K562 (cell line): ENCODE data around the gene FIZ1. TPM values are rescaled to one million over a fixed set of nuclear protein-coding genes. Genes with fewer than 3 reads are reported as not detected.
A peak's percentile ranks its signal among the peaks of the same experiment; 100 is the strongest.

Experiments used
- BMI1 ChIP-seq: fragments of 150-350 bp; IDR thresholded peaks from 2 replicates; pipeline ENCODE4 v1.6.1; 2014; ENCODE audit warnings: low read length
- CBX3 ChIP-seq, 2 experiments: IDR thresholded peaks; 1 replicate in 1 of 2; 2 replicates in 1 of 2; pipeline ENCODE4 v1.6.1; 2012; ENCODE audit warnings: inconsistent platforms in 2 of 2, low read length in 2 of 2, borderline replicate concordance in 1 of 2, control low read depth in 1 of 2
- CTCF ChIP-seq, 3 experiments: IDR thresholded peaks in 2 of 3; conservative IDR thresholded peaks in 1 of 3; 2 replicates each; pipeline ENCODE4 v1.5.1; 2011 to 2012; ENCODE audit warnings: low read length in 3 of 3, mild to moderate bottlenecking in 3 of 3, control low read depth in 2 of 3, improper control_type of control experiment in 1 of 3, inconsistent platforms in 1 of 3, low read depth in 1 of 3, mixed read lengths in 1 of 3, moderate library complexity in 1 of 3; ENCODE audit not compliant: insufficient read depth in 2 of 3
- DMBX1 ChIP-seq: fragments of 250-450 bp; sonication (Bioruptor Pico); IDR thresholded peaks from 2 replicates; pipeline ENCODE4 v1.8.0; 2022; ENCODE audit warnings: inconsistent platforms, mild to moderate bottlenecking, moderate library complexity, borderline replicate concordance
- ELF4 ChIP-seq: fragments of 450-650 bp; formaldehyde crosslinking; IDR thresholded peaks from 2 replicates; pipeline ENCODE4 v1.4.0; 2022; ENCODE audit warnings: missing genetic modification characterization
- HNRNPL ChIP-seq: fragments of 200-400 bp; formaldehyde crosslinking; IDR thresholded peaks from 2 replicates; pipeline ENCODE4 v1.6.1; 2017; ENCODE audit warnings: low read depth, mild to moderate bottlenecking, low read length
- JUND ChIP-seq, 2 experiments: IDR thresholded peaks; 2 replicates in 1 of 2; 3 replicates in 1 of 2; pipeline ENCODE4 v1.6.1; 2011; ENCODE audit warnings: borderline replicate concordance in 2 of 2, low read depth in 2 of 2, low read length in 2 of 2, improper control_type of control experiment in 1 of 2, missing biosample characterization in 1 of 2, missing genetic modification characterization in 1 of 2, missing genetic modification reagents in 1 of 2
- KLF16 ChIP-seq: IDR thresholded peaks from 2 replicates; pipeline ENCODE4 v1.6.1; 2016; ENCODE audit warnings: antibody characterized with exemption
- NR0B1 ChIP-seq: fragments of 450-650 bp; IDR thresholded peaks from one replicate; pipeline ENCODE4 v1.6.1; 2018; ENCODE audit warnings: mild to moderate bottlenecking, moderate library complexity; ENCODE audit not compliant: partially characterized antibody
- OTX1 ChIP-seq: fragments of 450-650 bp; formaldehyde crosslinking; IDR thresholded peaks from 2 replicates; pipeline ENCODE4 v1.4.0; 2022; ENCODE audit warnings: mild to moderate bottlenecking
- PHB2 ChIP-seq: fragments of 450-650 bp; IDR thresholded peaks from 2 replicates; pipeline ENCODE4 v1.6.1; 2017; ENCODE audit warnings: low read depth
- POLR3A ChIP-seq: IDR thresholded peaks from 2 replicates; pipeline ENCODE4 v1.6.1; 2011; ENCODE audit warnings: borderline replicate concordance, mild to moderate bottlenecking, moderate library complexity; ENCODE audit not compliant: insufficient read length, insufficient read depth; ENCODE audit errors: extremely low read depth
- RAD21 ChIP-seq, 2 experiments: fragments of 250-450 bp in 1 of 2; fragments of 450-650 bp in 1 of 2; sonication (Bioruptor Pico) in 1 of 2; formaldehyde crosslinking in 1 of 2; IDR thresholded peaks in 1 of 2; conservative IDR thresholded peaks in 1 of 2; 2 replicates each; pipeline versions ENCODE4 v1.4.0 to v1.8.0; 2020 to 2022; ENCODE audit warnings: mild to moderate bottlenecking in 2 of 2, moderate library complexity in 1 of 2
- SMAD4 ChIP-seq: fragments of 250-450 bp; sonication (Bioruptor Pico); conservative IDR thresholded peaks from 2 replicates; pipeline ENCODE4 v1.8.0; 2021; ENCODE audit warnings: inconsistent platforms, mild to moderate bottlenecking, moderate library complexity
- TCFL5 ChIP-seq: fragments of 250-450 bp; sonication (Bioruptor Pico); conservative IDR thresholded peaks from 2 replicates; pipeline ENCODE4 v1.6.1; 2021; ENCODE audit warnings: mild to moderate bottlenecking, moderate library complexity, matching md5 sums
- ZNF318 ChIP-seq, 2 experiments: fragments of 450-650 bp; IDR thresholded peaks; 2 replicates each; pipeline ENCODE4 v1.6.1; 2016; ENCODE audit warnings: mild to moderate bottlenecking in 2 of 2, borderline replicate concordance in 1 of 2, low read depth in 1 of 2, moderate library complexity in 1 of 2
- polyA plus RNA-seq, 8 experiments: library from polyadenylated mRNA; depleted of rRNA in 4 of 8; stranded (reverse) in 5 of 8; unstranded in 3 of 8; fragments of >200 nt; fragmentation: Nextera tagmentation in 2 of 8; fragmentation: Illumina TruSeq in 1 of 8; extraction: Ambion mirVana in 2 of 8; extraction: Trizol in 1 of 8; gene quantifications; 2 replicates each; pipeline versions ENCODE4 v1.2.1 to v1.2.3, GENCODE V29; 2011 to 2014; ENCODE audit warnings: inconsistent platforms in 1 of 8, missing spikeins in 1 of 8
- total RNA-seq, 7 experiments: library from RNA; depleted of rRNA in 6 of 7; stranded (reverse); fragments of >200 nt in 6 of 7; fragmentation: Illumina TruSeq in 2 of 7; extraction: Trizol in 2 of 7; gene quantifications; 2 replicates each; pipeline versions ENCODE4 v1.2.1 to v1.2.3, GENCODE V29; 2011 to 2021; ENCODE audit warnings: low replicate concordance in 1 of 7

Gene FIZ1
- total and polyA plus RNA-seq, 9 of the 15 experiments (the other 6 are each of a cell fraction or from before 2014, with no cell fraction given): 0.79 to 17.5 (median 5.5) TPM

- no peak for TF ChIP-seq ZNF318 (IDR thresholded peaks at IDR 0.05; ENCODE audit: borderline replicate concordance in 1 of 2, low read depth in 1 of 2)
- TF ChIP-seq HNRNPL: no peak
- peak; percentile 79 to 87 for TF ChIP-seq RAD21 (CRISPR knock-in tag; conservative IDR thresholded peaks at IDR 0.05 in 1 of 2, IDR thresholded peaks at IDR 0.05 in 1 of 2)
- TF ChIP-seq DMBX1 (CRISPR knock-in tag): no peak
- TF ChIP-seq CBX3 (IDR thresholded peaks at IDR 0.05; ENCODE audit: borderline replicate concordance in 1 of 2, low read length in 2 of 2): 0 out of 3 replicates have a peak, but pooled peaks of 1 of the 2 experiments have one; percentile 20
- TF ChIP-seq CTCF (IDR thresholded peaks at IDR 0.05 in 2 of 3, conservative IDR thresholded peaks at IDR 0.05 in 1 of 3; ENCODE audit: insufficient read depth in 2 of 3, low read depth in 1 of 3, low read length in 3 of 3): peak; percentile 86 to 94 (median 90)
- TF ChIP-seq POLR3A: no peak
- 0 out of 2 replicates have a peak, but pooled peaks have one; percentile 32 for TF ChIP-seq KLF16
- no peak; the same call in 1 of the 2 replicates for TF ChIP-seq SMAD4 (CRISPR knock-in tag)
- 0 out of 2 replicates have a peak, but pooled peaks have one; percentile 26 for TF ChIP-seq JUND (IDR thresholded peaks at IDR 0.05; ENCODE audit: borderline replicate concordance, low read depth, low read length)
- no peak for TF ChIP-seq JUND (tag; IDR thresholded peaks at IDR 0.05; ENCODE audit: borderline replicate concordance, low read depth, low read length)
- TF ChIP-seq ELF4 (CRISPR knock-in tag): no peak
- no peak for TF ChIP-seq NR0B1
- no peak for TF ChIP-seq TCFL5 (CRISPR knock-in tag)
- no peak for TF ChIP-seq OTX1 (CRISPR knock-in tag)
- TF ChIP-seq BMI1: no peak
- no peak for TF ChIP-seq PHB2
Observed at GRCh38 chr19:55632463-55632834, 33.1 kb upstream of the FIZ1 start (continued).
